Measurements from ENCODE around the gene ANKIB1. TPM values are rescaled to one million over a fixed set of nuclear protein-coding genes. Genes with fewer than 3 reads are reported as not detected.

The ANKIB1 gene
- total and polyA plus RNA-seq, 2 donors (not counting 1 experiment from before 2014, with no cell fraction given): 53.4 to 60.4 TPM

DNA sequence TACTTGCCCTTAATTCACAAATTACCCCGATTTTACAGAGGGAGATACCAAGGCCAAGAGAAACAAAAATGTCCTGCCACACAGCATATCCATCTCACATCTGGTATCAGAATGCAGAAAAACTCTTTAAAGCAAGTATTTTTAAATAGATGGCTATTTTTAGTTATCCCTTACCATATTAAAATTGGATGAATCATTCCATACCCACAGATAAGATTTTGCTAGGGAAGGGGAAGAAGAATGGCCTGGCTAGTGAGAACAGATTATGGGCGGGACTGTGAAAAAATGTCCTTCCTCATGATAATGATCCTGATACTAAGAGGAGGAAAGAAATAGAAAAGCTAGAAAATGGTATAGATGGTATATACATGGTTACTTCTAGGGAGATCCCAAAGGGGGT lies 121.0 kb downstream of the ANKIB1 start:
- Histone ChIP-seq H3K4me3 (replicated peaks in 1 of 4; ENCODE audit: control extremely low read depth in 1 of 4, insufficient read depth in 1 of 4, low read depth in 3 of 4, low read length in 4 of 4) (no peak overlapping the region), H3K27me3 (ENCODE audit: control insufficient read depth, insufficient read depth, low read length) (no peaks in the 10 kb centered on the region), H3K36me3 (ENCODE audit: control insufficient read depth, insufficient read depth, low read length) (no peaks in the 10 kb centered on the region), H3K79me2 (ENCODE audit: control insufficient read depth, insufficient read depth, low read length) (no peaks in the 10 kb centered on the region), H3K9me3 (ENCODE audit: control insufficient read depth, insufficient read depth, low read depth, low read length) (no peaks in the 10 kb centered on the region), H2AFZ (ENCODE audit: low read length) (no peak overlapping the region), H4K20me1 (ENCODE audit: control insufficient read depth, extremely low read depth, insufficient read depth, low read length) (no peaks in the 10 kb centered on the region), H3K9ac (ENCODE audit: insufficient read depth, low read length) (no peak overlapping the region), H3K4me1 (ENCODE audit: control insufficient read depth, extremely low read depth, insufficient read depth, low read length) (no peaks in the 10 kb centered on the region), H3K27ac (ENCODE audit: insufficient read depth, low read length) (no peak overlapping the region), H3K4me2 (ENCODE audit: extremely low read depth, insufficient read depth, low read length) (no peak overlapping the region)
- TF ChIP-seq, protein P1, sequence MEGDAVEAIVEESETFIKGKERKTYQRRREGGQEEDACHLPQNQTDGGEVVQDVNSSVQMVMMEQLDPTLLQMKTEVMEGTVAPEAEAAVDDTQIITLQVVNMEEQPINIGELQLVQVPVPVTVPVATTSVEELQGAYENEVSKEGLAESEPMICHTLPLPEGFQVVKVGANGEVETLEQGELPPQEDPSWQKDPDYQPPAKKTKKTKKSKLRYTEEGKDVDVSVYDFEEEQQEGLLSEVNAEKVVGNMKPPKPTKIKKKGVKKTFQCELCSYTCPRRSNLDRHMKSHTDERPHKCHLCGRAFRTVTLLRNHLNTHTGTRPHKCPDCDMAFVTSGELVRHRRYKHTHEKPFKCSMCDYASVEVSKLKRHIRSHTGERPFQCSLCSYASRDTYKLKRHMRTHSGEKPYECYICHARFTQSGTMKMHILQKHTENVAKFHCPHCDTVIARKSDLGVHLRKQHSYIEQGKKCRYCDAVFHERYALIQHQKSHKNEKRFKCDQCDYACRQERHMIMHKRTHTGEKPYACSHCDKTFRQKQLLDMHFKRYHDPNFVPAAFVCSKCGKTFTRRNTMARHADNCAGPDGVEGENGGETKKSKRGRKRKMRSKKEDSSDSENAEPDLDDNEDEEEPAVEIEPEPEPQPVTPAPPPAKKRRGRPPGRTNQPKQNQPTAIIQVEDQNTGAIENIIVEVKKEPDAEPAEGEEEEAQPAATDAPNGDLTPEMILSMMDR (conservative IDR thresholded peaks at IDR 0.05 in 1 of 2, IDR thresholded peaks at IDR 0.05 in 1 of 2; ENCODE audit: low read depth in 1 of 2, low read length in 2 of 2): no peak
- no peak for TF ChIP-seq EZH2 (IDR thresholded peaks at IDR 0.05; ENCODE audit: low read length, missing control alignments)
- peak; percentile 1 to 74 for DNase-seq (ENCODE audit: low read depth in 2 of 2)

DNA sequence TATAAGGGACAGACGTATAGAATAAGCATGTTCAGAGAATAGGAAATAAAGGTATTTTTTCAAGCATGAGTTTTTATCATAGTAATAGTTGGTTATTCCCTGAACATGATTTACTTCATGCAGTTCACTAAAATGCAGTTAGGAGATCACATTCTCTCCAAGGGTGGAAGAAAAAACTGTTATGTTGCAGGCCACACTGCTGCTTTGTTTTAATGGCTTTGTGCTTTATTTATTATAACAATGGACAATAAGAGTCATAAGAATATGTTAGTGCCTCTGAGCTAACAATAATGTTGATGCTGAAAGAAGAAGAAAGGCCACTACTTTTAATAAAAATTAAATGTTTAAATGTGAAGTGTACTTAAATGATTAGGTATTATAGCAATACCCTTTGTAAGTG lies 123.0 kb downstream of the ANKIB1 start:
- no peaks in the 10 kb centered on the region for H3K27me3 ChIP-seq (ENCODE audit: control insufficient read depth, insufficient read depth, low read length)
- no peak overlapping the region for H2AFZ ChIP-seq (ENCODE audit: low read length)
- no peak overlapping the region for H3K4me3 ChIP-seq (replicated peaks in 1 of 4; ENCODE audit: control extremely low read depth in 1 of 4, insufficient read depth in 1 of 4, low read depth in 3 of 4, low read length in 4 of 4)
- H3K4me2 ChIP-seq (ENCODE audit: extremely low read depth, insufficient read depth, low read length): no peak overlapping the region
- no peaks in the 10 kb centered on the region for H3K9me3 ChIP-seq (ENCODE audit: control insufficient read depth, insufficient read depth, low read depth, low read length)
- H3K27ac ChIP-seq (ENCODE audit: insufficient read depth, low read length): no peak overlapping the region
- TF ChIP-seq, protein P1 (conservative IDR thresholded peaks at IDR 0.05 in 1 of 2, IDR thresholded peaks at IDR 0.05 in 1 of 2; ENCODE audit: low read depth in 1 of 2, low read length in 2 of 2): no peak
- TF ChIP-seq EZH2 (IDR thresholded peaks at IDR 0.05; ENCODE audit: low read length, missing control alignments): no peak
- H3K36me3 ChIP-seq (ENCODE audit: control insufficient read depth, insufficient read depth, low read length): no peaks in the 10 kb centered on the region
- no peaks in the 10 kb centered on the region for H3K79me2 ChIP-seq (ENCODE audit: control insufficient read depth, insufficient read depth, low read length)
- H3K4me1 ChIP-seq (ENCODE audit: control insufficient read depth, extremely low read depth, insufficient read depth, low read length): no peaks in the 10 kb centered on the region
- H4K20me1 ChIP-seq (ENCODE audit: control insufficient read depth, extremely low read depth, insufficient read depth, low read length): no peaks in the 10 kb centered on the region
- DNase-seq (ENCODE audit: low read depth in 2 of 2): no peak
- no peak overlapping the region for H3K9ac ChIP-seq (ENCODE audit: insufficient read depth, low read length)

DNA sequence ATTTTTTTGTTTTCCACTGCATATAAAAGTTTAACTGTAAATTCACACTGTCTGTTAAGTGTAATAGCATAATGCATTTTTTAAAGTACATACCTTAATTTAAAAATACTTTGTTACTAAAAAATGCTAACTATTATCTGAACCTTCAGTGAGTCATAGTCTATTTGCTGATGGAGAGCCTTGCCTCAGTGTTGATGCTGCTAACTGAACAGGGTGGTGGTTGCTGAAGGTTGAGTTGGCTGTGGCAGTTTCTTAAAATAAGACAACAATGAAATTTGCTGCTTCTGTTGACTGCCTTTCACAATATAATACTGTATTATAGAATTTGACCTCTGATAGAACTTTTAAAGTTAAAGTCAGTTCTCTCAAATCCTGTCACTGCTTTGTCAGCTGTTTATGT lies 129.2 kb downstream of the ANKIB1 start:
- TF ChIP-seq EZH2 (IDR thresholded peaks at IDR 0.05; ENCODE audit: low read length, missing control alignments): no peak
- TF ChIP-seq, protein P1 (conservative IDR thresholded peaks at IDR 0.05 in 1 of 2, IDR thresholded peaks at IDR 0.05 in 1 of 2; ENCODE audit: low read depth in 1 of 2, low read length in 2 of 2): no peak
- Histone ChIP-seq H3K79me2 (ENCODE audit: control insufficient read depth, insufficient read depth, low read length) (no peaks in the 10 kb centered on the region), H3K4me1 (ENCODE audit: control insufficient read depth, extremely low read depth, insufficient read depth, low read length) (no peaks in the 10 kb centered on the region), H3K27ac (ENCODE audit: insufficient read depth, low read length) (no peak overlapping the region), H3K9ac (ENCODE audit: insufficient read depth, low read length) (no peak overlapping the region), H3K4me2 (ENCODE audit: extremely low read depth, insufficient read depth, low read length) (no peak overlapping the region), H3K4me3 (replicated peaks in 1 of 4; ENCODE audit: control extremely low read depth in 1 of 4, insufficient read depth in 1 of 4, low read depth in 3 of 4, low read length in 4 of 4) (no peak overlapping the region), H3K36me3 (ENCODE audit: control insufficient read depth, insufficient read depth, low read length) (no peaks in the 10 kb centered on the region), H4K20me1 (ENCODE audit: control insufficient read depth, extremely low read depth, insufficient read depth, low read length) (no peaks in the 10 kb centered on the region), H2AFZ (ENCODE audit: low read length) (no peak overlapping the region), H3K9me3 (ENCODE audit: control insufficient read depth, insufficient read depth, low read depth, low read length) (no peaks in the 10 kb centered on the region), H3K27me3 (ENCODE audit: control insufficient read depth, insufficient read depth, low read length) (no peaks in the 10 kb centered on the region)
- DNase-seq (ENCODE audit: low read depth in 2 of 2): peak in 1 of 2 donors; percentile 37
